Choroid plexus epithelial cell (primary cell): ENCODE measurements around the gene TRIM65.
A peak's percentile ranks its signal among the peaks of the same experiment; 100 is the strongest.

Experiments
- DNase-seq: peaks from one replicate; pipeline ENCODE4 v3.0.0-alpha.2; 2010; ENCODE audit warnings: low read depth
- H3K4me3 ChIP-seq: 2 replicates; pipeline ENCODE4 v1.5.1; 2011; ENCODE audit warnings: low read depth, mild to moderate bottlenecking, control low read depth, low read length, moderate library complexity
- CTCF ChIP-seq: conservative IDR thresholded peaks from 2 replicates; pipeline ENCODE4 v1.5.1; 2011; ENCODE audit warnings: low read depth, mild to moderate bottlenecking, control low read depth, inconsistent platforms, low read length, moderate library complexity

TRIM65 gene

GRCh38 chr17:75909051-75909811, 12.5 kb upstream of the TRIM65 start:
- TF ChIP-seq CTCF, result no peak
- H3K4me3 ChIP-seq, result no peak overlapping the region
- DNase-seq, result no peak

DNA sequence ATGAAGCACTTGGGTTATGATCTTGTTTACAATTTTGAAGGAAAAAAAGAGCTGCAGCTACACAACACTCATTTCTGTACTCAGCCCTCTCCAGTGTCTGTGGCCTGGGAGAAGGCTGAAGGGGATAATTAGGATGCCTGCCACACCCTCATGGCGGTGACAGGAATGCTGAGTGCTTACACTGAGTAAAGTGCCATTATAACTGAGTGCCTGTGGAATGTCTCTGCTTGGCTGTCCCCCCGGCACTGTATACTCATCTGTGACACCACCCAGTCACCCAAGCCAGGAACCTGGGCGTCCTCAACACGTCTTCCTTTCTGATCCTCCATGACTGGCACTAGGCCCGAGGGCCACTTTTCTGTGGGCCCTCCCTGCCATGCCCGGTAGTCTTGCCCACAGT, 11.4 kb upstream of the TRIM65 start:
- H3K4me3 ChIP-seq, result no peak overlapping the region
- TF ChIP-seq CTCF, result no peak
- DNase-seq, result no peak

DNA sequence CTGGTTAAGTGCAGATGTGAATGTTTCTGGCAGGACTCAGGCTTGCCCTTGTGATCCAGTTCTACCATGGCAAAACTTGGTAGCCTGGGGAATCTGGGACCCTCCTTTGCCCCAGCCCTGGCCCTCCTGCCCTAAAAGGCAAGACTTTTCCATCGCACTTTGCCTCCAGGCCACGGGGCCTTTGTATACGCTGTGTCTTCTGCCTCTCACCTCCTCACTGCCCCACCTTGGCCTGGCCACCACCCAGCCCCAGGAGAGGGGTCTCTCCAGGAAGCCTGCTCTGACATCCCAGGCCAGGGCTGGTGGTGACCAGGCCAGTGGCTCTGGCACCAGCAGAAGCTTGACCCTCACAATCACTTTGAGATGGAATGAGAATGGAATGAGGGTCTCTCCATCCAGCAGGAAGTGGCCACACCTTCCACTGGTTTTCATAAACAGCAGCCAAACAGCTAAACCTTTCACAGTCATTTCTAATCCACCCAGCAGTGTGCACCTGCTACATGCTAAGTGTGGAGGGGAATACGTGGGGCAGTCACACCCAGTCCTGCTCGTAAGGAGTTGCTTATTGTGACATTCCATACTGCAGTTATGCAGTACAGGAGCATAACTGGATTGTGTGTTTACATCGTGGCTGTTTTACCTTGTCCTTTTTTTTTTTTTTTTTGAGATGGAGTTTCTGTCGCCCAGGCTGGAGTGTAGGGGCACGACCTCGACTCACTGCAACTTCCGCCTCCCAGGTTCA, 9.6 kb upstream of the TRIM65 start:
- no peak for TF ChIP-seq CTCF
- no peak overlapping the region for H3K4me3 ChIP-seq

GRCh38 chr17:75904749-75905521, 8.2 kb upstream of the TRIM65 start, which contains the start of gene MRPL38:
TSS of gene MRPL38 (minus strand) at chr17:75904884. CDS start at chr17:75904875, 9 bp downstream.
- peak; percentile 79 for TF ChIP-seq CTCF
- peak; percentile 95 for DNase-seq
- H3K4me3 ChIP-seq, result peak within 1 kb of the TSS; percentile 82

More for the DNA sequence above, 9.6 kb upstream of the TRIM65 start:
- DNase-seq, result no peak

DNA sequence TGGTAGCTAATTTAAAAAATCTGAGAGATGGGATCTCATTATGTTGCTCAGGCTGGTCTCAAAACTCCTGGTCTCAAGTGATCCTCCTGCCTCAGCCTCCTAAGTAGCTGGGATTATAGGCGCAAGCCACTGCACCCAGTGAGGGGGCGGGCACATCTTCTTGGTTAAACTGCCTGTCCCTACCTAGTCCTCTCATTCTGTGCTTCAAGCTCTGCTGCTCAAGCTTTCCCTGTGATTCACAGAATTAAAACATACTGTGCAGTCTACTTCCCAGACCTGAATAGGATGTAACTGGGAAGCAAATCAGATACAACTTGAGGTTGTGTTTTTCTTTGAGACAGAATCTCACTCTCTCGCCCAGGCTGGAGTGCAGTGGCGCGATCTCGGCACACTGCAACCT, 5.7 kb upstream of the TRIM65 start:
- no peak for DNase-seq
- no peak overlapping the region for H3K4me3 ChIP-seq
- TF ChIP-seq CTCF, result no peak

DNA sequence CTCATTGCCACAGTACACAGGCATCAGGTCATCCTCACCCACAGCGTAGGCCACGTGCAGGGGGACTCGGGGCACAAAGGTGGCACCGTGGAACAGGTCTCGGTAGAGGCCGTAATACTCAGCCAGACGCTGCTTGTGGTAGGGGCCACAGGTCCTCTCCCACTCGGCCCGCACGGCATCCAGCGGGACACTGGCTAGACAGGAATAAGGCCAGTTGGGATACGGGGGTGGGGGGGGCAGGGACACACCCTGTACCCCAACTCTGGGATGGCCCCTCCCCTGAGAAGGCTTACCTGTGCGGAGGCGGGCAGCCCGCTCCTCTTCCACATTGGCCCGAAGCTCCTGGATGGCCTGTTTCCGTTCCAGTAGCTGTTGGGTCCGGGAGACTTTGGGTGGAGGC, 5.0 kb upstream of the TRIM65 start:
- TF ChIP-seq CTCF, result no peak
- no peak for DNase-seq

More for the DNA sequence above, 5.0 kb upstream of the TRIM65 start:
- H3K4me3 ChIP-seq, result no peak overlapping the region
